SK-N-SH (cell line): Measurements from ENCODE around the gene PGA5. TPM values are rescaled to one million over a fixed set of nuclear protein-coding genes. Genes with fewer than 3 reads are reported as not detected.

Experiments used
- CTCF ChIA-PET: fragments of 300-600, 350-600 bp; formaldehyde crosslinking; extraction: SDS; loops from one replicate; lab custom pipeline; 2021; lab: Yijun Ruan, JAX
- POLR2A ChIA-PET: fragments of 350-600 bp; sonication (Branson Sonifier 250); formaldehyde crosslinking; extraction: SDS; loops from one replicate; lab custom pipeline; 2020; ENCODE audit warnings: antibody characterized with exemption, inconsistent platforms; lab: Yijun Ruan, JAX
- DNase-seq: peaks from one replicate; pipeline ENCODE4 v3.0.0; 2012
- H2AFZ ChIP-seq: fragments of 200-600 bp; sonication (generic); 2 replicates; pipeline ENCODE4 v1.8.1; 2016; ENCODE audit warnings: antibody characterized with exemption, mild to moderate bottlenecking, low read depth
- H3F3A ChIP-seq: fragments of 200-600 bp; sonication (generic); replicated peaks from 2 replicates; pipeline ENCODE3; 2016; ENCODE audit warnings: antibody characterized with exemption, mild to moderate bottlenecking; ENCODE audit not compliant: insufficient read depth
- H3K27ac ChIP-seq, 2 experiments: fragments of 200-500 bp in 1 of 2; fragments of 200-600 bp in 1 of 2; sonication (Bioruptor generic) in 1 of 2; sonication (generic), shearing (Covaris generic) in 1 of 2; 2 replicates each; pipeline versions ENCODE4 v1.5.1 to v1.6.1; 2014 to 2016; ENCODE audit warnings: low read depth in 2 of 2, inconsistent platforms in 1 of 2, low read length in 1 of 2, mild to moderate bottlenecking in 1 of 2, mixed read lengths in 1 of 2
- H3K27me3 ChIP-seq: fragments of 200-600 bp; sonication (generic), shearing (Covaris generic); 2 replicates; pipeline ENCODE4 v1.6.1; 2016; ENCODE audit warnings: mixed run types; ENCODE audit not compliant: insufficient read depth
- H3K36me3 ChIP-seq, 2 experiments: fragments of 200-500 bp in 1 of 2; fragments of 200-600 bp in 1 of 2; sonication (Bioruptor generic) in 1 of 2; sonication (generic) in 1 of 2; replicated peaks in 1 of 2; 2 replicates each; pipeline versions ENCODE3 to v1.5.1; 2014 to 2016; ENCODE audit warnings: low read length in 1 of 2, mild to moderate bottlenecking in 1 of 2; ENCODE audit not compliant: insufficient read depth in 2 of 2, control insufficient read depth in 1 of 2
- H3K4me1 ChIP-seq, 2 experiments: fragments of 200-500 bp in 1 of 2; fragments of 200-600 bp in 1 of 2; sonication (Bioruptor generic) in 1 of 2; sonication (generic), shearing (Covaris generic) in 1 of 2; 2 replicates each; pipeline versions ENCODE4 v1.5.1 to v1.6.1; 2014 to 2016; ENCODE audit warnings: low read depth in 1 of 2, low read length in 1 of 2, mixed run types in 1 of 2; ENCODE audit not compliant: insufficient read depth in 2 of 2, control insufficient read depth in 1 of 2
- H3K4me2 ChIP-seq: fragments of 200-600 bp; sonication (generic), shearing (Covaris generic); 2 replicates; pipeline ENCODE4 v1.6.1; 2017; ENCODE audit warnings: mixed run types
- H3K4me3 ChIP-seq, 2 experiments: fragments of 200-500 bp in 1 of 2; fragments of 200-600 bp in 1 of 2; sonication (Bioruptor generic) in 1 of 2; sonication (generic), shearing (Covaris generic) in 1 of 2; 2 replicates each; pipeline versions ENCODE4 v1.5.1 to v1.8.1; 2014 to 2016; ENCODE audit warnings: low read depth in 2 of 2, inconsistent platforms in 1 of 2, low read length in 1 of 2, mild to moderate bottlenecking in 1 of 2, mixed read lengths in 1 of 2, moderate library complexity in 1 of 2
- H3K79me2 ChIP-seq: fragments of 200-600 bp; sonication (generic); 2 replicates; pipeline ENCODE4 v1.8.1; 2017; ENCODE audit warnings: mild to moderate bottlenecking; ENCODE audit not compliant: insufficient read depth
- H3K9ac ChIP-seq: fragments of 200-600 bp; sonication (generic); 2 replicates; pipeline ENCODE4 v1.6.1; 2017; ENCODE audit warnings: mixed run types
- H3K9me2 ChIP-seq: fragments of 200-600 bp; sonication (generic); 2 replicates; pipeline ENCODE4 v1.6.1; 2017; ENCODE audit warnings: mixed run types
- H3K9me3 ChIP-seq: fragments of 200-600 bp; sonication (generic); 2 replicates; pipeline ENCODE4 v1.6.1; 2017; ENCODE audit warnings: mixed run types, mild to moderate bottlenecking, moderate library complexity
- H4K20me1 ChIP-seq: fragments of 200-600 bp; sonication (generic); 2 replicates; pipeline ENCODE4 v1.6.1; 2017; ENCODE audit warnings: mild to moderate bottlenecking, mixed run types; ENCODE audit not compliant: insufficient read depth
- EP300 ChIP-seq, 2 experiments: IDR thresholded peaks; 2 replicates each; pipeline versions ENCODE4 v1.4.0 to v1.6.1; 2012; ENCODE audit warnings: borderline replicate concordance in 1 of 2, low read depth in 1 of 2, low read length in 1 of 2
- FOSL2 ChIP-seq: IDR thresholded peaks from 2 replicates; pipeline ENCODE4 v1.4.0; 2012; ENCODE audit warnings: low read depth, mild to moderate bottlenecking, moderate library complexity, borderline replicate concordance
- FOXM1 ChIP-seq: IDR thresholded peaks from 2 replicates; pipeline ENCODE4 v1.4.0; 2012; ENCODE audit warnings: low read depth, mild to moderate bottlenecking
- GABPA ChIP-seq: IDR thresholded peaks from 2 replicates; pipeline ENCODE4 v1.4.0; 2012; ENCODE audit warnings: low read depth, mild to moderate bottlenecking
- JUND ChIP-seq: IDR thresholded peaks from 2 replicates; pipeline ENCODE4 v1.4.0; 2012
- MEF2A ChIP-seq: IDR thresholded peaks from 2 replicates; pipeline ENCODE4 v1.4.0; 2012; ENCODE audit warnings: low read depth, borderline replicate concordance
- MXI1 ChIP-seq: IDR thresholded peaks from 2 replicates; pipeline ENCODE4 v1.6.1; 2012; ENCODE audit warnings: mild to moderate bottlenecking, low read depth, low read length, improper control_type of control experiment
- NFIC ChIP-seq: IDR thresholded peaks from 2 replicates; pipeline ENCODE4 v1.4.0; 2012; ENCODE audit warnings: borderline replicate concordance
- RCOR1 ChIP-seq: fragments of 150-350 bp; IDR thresholded peaks from 2 replicates; pipeline ENCODE4 v1.6.1; 2017; ENCODE audit warnings: antibody characterized with exemption, low read length
- SIN3A ChIP-seq: IDR thresholded peaks from 2 replicates; pipeline ENCODE4 v1.6.1; 2012; ENCODE audit warnings: low read depth, mild to moderate bottlenecking, low read length, moderate library complexity, borderline replicate concordance
- TAF1 ChIP-seq: IDR thresholded peaks from 2 replicates; pipeline ENCODE4 v1.6.1; 2012; ENCODE audit warnings: low read depth, mild to moderate bottlenecking, low read length, moderate library complexity, borderline replicate concordance
- WGBS: methylation state at CpG from one replicate; pipeline ENCODE4 v1.1.6; 2017; ENCODE audit warnings: low lambda C conversion rate; 5-methylcytosine and 5-hydroxymethylcytosine counted together
- polyA plus RNA-seq, 3 experiments: library from polyadenylated mRNA; depleted of rRNA; stranded (reverse); fragments of >200 nt; gene quantifications; 2 replicates each; pipeline ENCODE4 v1.2.3, GENCODE V29; 2012
- TF ChIP-seq, protein P1 (sequence below): IDR thresholded peaks from 2 replicates; pipeline ENCODE4 v1.4.0; 2012; ENCODE audit warnings: low read depth, borderline replicate concordance
- TF ChIP-seq, protein P2 (sequence below): IDR thresholded peaks from 2 replicates; pipeline ENCODE4 v1.4.0; 2012; ENCODE audit warnings: low read depth
- TF ChIP-seq, protein P3 (sequence below): fragments of 150-350 bp; IDR thresholded peaks from 2 replicates; pipeline ENCODE4 v1.6.1; 2017; ENCODE audit warnings: antibody characterized with exemption, low read length, low read depth, borderline replicate concordance

The PGA5 gene
- polyA plus RNA-seq, 1 of the 3 experiments (the other 2 are of a cell fraction), result not detected

DNA sequence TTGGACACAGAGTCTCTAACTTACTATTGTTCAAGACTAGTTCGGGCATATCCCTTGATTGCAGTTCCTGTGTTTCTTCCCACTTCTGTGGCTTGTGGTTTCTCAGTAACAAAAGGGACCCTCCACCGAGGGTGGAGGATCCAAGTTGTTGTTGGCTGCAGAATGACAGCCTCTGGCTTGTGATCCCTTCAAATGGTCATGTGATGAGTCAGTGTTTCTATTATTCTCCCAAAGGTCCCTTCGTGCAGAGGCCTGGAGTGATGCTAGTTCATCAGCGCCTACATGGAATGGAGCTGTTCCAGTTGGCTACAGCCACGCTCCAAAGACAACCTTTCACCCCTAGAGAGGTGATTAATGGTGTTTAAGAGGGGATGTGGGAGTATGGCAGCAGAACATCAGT, 56.8 kb downstream of the PGA5 start (continued):
- TF ChIP-seq, protein P1, sequence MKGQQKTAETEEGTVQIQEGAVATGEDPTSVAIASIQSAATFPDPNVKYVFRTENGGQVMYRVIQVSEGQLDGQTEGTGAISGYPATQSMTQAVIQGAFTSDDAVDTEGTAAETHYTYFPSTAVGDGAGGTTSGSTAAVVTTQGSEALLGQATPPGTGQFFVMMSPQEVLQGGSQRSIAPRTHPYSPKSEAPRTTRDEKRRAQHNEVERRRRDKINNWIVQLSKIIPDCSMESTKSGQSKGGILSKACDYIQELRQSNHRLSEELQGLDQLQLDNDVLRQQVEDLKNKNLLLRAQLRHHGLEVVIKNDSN, result peak; percentile 55; the same call in 1 of the 2 replicates
- no peak for TF ChIP-seq GABPA
- TF ChIP-seq RCOR1, result no peak
- TF ChIP-seq NFIC, result peak; percentile 41; the same call in 1 of the 2 replicates
- peak; percentile 15 for TF ChIP-seq JUND
- TF ChIP-seq MXI1, result no peak
- no peak for TF ChIP-seq SIN3A
- TF ChIP-seq, protein P2, sequence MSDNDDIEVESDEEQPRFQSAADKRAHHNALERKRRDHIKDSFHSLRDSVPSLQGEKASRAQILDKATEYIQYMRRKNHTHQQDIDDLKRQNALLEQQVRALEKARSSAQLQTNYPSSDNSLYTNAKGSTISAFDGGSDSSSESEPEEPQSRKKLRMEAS, result 0 out of 2 replicates have a peak, but pooled peaks have one; percentile 34

DNA sequence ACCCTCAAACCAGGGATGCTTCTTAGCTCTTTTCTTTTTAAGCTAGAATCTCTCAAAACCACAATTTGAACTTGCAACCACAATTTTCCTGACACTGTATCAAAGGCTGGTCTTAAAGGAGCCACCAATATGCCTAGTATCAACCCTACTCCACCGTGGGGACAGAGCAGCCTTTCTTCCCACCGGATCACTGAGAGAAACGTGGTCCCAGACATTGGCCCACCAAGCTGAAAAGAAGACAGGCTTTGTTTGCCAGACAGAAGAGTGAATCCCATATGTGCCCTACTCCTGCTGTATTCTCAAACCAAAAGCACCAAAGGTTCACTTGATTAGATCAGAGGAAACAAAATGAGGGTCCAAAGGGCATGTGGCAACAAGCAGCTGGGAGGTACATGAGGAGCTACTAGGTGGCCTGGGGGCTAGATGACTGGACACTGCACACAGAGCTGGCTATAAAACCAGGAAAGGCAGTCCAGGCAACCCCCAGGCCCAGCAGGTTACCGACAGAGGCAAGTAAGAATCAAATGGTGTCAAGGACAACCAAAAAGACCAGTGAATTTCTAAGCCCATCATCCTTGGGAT, 57.8 kb downstream of the PGA5 start:
- 79% methylated on average over 4 of the region's 4 CpGs for WGBS
- TF ChIP-seq EP300 (IDR thresholded peaks at IDR 0.05; ENCODE audit: borderline replicate concordance in 1 of 2, low read depth in 1 of 2, low read length in 1 of 2) (no peak), FOXM1 (no peak), NFIC (no peak), MXI1 (no peak), RCOR1 (no peak), TAF1 (no peak), MEF2A (no peak), FOSL2 (no peak)
- TF ChIP-seq, protein P1, result no peak
- TF ChIP-seq, protein P3, sequence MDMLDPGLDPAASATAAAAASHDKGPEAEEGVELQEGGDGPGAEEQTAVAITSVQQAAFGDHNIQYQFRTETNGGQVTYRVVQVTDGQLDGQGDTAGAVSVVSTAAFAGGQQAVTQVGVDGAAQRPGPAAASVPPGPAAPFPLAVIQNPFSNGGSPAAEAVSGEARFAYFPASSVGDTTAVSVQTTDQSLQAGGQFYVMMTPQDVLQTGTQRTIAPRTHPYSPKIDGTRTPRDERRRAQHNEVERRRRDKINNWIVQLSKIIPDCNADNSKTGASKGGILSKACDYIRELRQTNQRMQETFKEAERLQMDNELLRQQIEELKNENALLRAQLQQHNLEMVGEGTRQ, result no peak
- H3K4me3 ChIP-seq, result no peak overlapping the region
- H3K9me3 ChIP-seq, result no peaks in the 10 kb centered on the region
- peaks cover 13 to 57% of the 10 kb centered on the region in 2 experiments for H3K36me3 ChIP-seq
- ChIA-PET CTCF (interaction anchor here (0.9 to 1.1 kb wide), 2 partner anchors 37 to 111 kb away, joined by 3 to 4 read pairs; no protein-coding TSS in a partner anchor), POLR2A (interaction anchor here (1.0 kb wide), 1 partner anchor 21 kb away, joined by 3 read pairs; no protein-coding TSS in a partner anchor)
- H4K20me1 ChIP-seq, result 0 out of 2 replicates have a peak, but pooled peaks cover 6% of the 10 kb centered on the region
- no peak overlapping the region for H2AFZ ChIP-seq
- no peak overlapping the region for H3K9ac ChIP-seq
- peak overlapping the region in 1 of 2 experiments; percentile 75; a peak in 1 of 4 replicates for H3K27ac ChIP-seq
- H3F3A ChIP-seq, result peaks cover 17% of the 10 kb centered on the region
- DNase-seq, result no peak
- no peaks in the 10 kb centered on the region for H3K79me2 ChIP-seq
- H3K9me2 ChIP-seq, result no peaks in the 10 kb centered on the region
- H3K4me2 ChIP-seq, result no peak overlapping the region
- H3K4me1 ChIP-seq, result peaks cover 11 to 19% of the 10 kb centered on the region in 2 experiments; a peak in 2 of 4 replicates
- no peaks in the 10 kb centered on the region for H3K27me3 ChIP-seq

Other genes starting within 250 kb of the PGA5 start
- not detected in 2 replicates for gene CD5, start 138.7 kb upstream of the PGA5 start, polyA plus RNA-seq (2012; rRNA removed)
- 11.7 and 15.2 TPM in 2 replicates for gene VPS37C, start 79.7 kb upstream of the PGA5 start, polyA plus RNA-seq (2012; rRNA removed)
- not detected in 2 replicates for gene PGA3, start 37.7 kb upstream of the PGA5 start, polyA plus RNA-seq (2012; rRNA removed)
- not detected in 2 replicates for gene PGA4, start 18.8 kb upstream of the PGA5 start, polyA plus RNA-seq (2012; rRNA removed)
- 3.4 and 5.0 TPM in 2 replicates for gene VWCE, start 54.1 kb downstream of the PGA5 start, polyA plus RNA-seq (2012; rRNA removed)
- gene DDB1, start 91.9 kb downstream of the PGA5 start, polyA plus RNA-seq (2012; rRNA removed), result 170 and 224 TPM in 2 replicates
- 71.0 and 72.0 TPM in 2 replicates for gene TKFC, start 92.1 kb downstream of the PGA5 start, polyA plus RNA-seq (2012; rRNA removed)
- gene CYB561A3, start 120.7 kb downstream of the PGA5 start, polyA plus RNA-seq (2012; rRNA removed), result 70.0 and 76.4 TPM in 2 replicates
- 82.2 and 129 TPM in 2 replicates for gene TMEM138, start 121.2 kb downstream of the PGA5 start, polyA plus RNA-seq (2012; rRNA removed)
- 16.8 and 20.6 TPM in 2 replicates for gene TMEM216, start 151.4 kb downstream of the PGA5 start, polyA plus RNA-seq (2012; rRNA removed)
- gene CPSF7, start 188.8 kb downstream of the PGA5 start, polyA plus RNA-seq (2012; rRNA removed), result 44.0 and 49.4 TPM in 2 replicates
- gene SDHAF2, start 188.9 kb downstream of the PGA5 start, polyA plus RNA-seq (2012; rRNA removed), result 81.7 and 116 TPM in 2 replicates